ENCODE measurements around the gene ARID3A.

DNA sequence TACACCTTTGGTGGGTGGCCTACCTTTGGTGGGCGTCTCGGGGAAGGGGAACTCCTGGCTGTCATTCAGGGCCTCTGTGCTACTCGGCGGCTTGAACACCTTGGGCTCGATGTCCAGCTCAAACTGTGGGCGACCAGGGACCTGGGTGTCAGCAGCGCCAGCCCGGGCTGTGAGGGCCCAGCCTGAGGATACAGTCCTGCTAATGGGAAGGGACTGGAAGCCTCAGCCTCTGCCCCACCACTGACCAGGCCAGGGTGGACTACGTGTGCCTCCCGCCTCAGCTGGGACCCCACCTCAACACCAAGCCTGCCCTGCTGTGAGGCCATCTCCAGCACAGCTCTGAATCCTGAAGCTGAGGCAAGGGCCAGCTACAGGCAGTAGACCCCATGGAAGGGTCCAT is 87.4 kb downstream of the ARID3A start:
- TF ChIP-seq, protein P1, sequence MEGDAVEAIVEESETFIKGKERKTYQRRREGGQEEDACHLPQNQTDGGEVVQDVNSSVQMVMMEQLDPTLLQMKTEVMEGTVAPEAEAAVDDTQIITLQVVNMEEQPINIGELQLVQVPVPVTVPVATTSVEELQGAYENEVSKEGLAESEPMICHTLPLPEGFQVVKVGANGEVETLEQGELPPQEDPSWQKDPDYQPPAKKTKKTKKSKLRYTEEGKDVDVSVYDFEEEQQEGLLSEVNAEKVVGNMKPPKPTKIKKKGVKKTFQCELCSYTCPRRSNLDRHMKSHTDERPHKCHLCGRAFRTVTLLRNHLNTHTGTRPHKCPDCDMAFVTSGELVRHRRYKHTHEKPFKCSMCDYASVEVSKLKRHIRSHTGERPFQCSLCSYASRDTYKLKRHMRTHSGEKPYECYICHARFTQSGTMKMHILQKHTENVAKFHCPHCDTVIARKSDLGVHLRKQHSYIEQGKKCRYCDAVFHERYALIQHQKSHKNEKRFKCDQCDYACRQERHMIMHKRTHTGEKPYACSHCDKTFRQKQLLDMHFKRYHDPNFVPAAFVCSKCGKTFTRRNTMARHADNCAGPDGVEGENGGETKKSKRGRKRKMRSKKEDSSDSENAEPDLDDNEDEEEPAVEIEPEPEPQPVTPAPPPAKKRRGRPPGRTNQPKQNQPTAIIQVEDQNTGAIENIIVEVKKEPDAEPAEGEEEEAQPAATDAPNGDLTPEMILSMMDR (IDR thresholded peaks at IDR 0.05), result no peak
- TF ChIP-seq POLR2A (IDR thresholded peaks at IDR 0.05), result no peak
